Neural progenitor cell (in vitro differentiated cells): ENCODE results near the gene HNRNPH2. TPM values are rescaled to one million over a fixed set of nuclear protein-coding genes. Genes with fewer than 3 reads are reported as not detected.

Experiments
- DNase-seq: peaks from one replicate; pipeline ENCODE4 v3.0.0-alpha.2; 2016; ENCODE audit warnings: low spot score
- H2AFZ ChIP-seq: fragments of 200-600 bp; sonication (generic); replicated peaks from 2 replicates; pipeline ENCODE4 v1.6.1; 2016; ENCODE audit warnings: antibody characterized with exemption
- H3F3A ChIP-seq: fragments of 200-600 bp; sonication (generic); 2 replicates; pipeline ENCODE4 v1.6.1; 2016; ENCODE audit warnings: antibody characterized with exemption, low read depth
- H3K27ac ChIP-seq: fragments of 200-600 bp; sonication (generic); 2 replicates; pipeline ENCODE4 v1.5.1; 2016; ENCODE audit warnings: mild to moderate bottlenecking
- H3K27me3 ChIP-seq: fragments of 200-600 bp; sonication (generic); 2 replicates; pipeline ENCODE4 v1.6.1; 2016; ENCODE audit warnings: mild to moderate bottlenecking, moderate library complexity
- H3K36me3 ChIP-seq: fragments of 200-600 bp; sonication (generic); 2 replicates; pipeline ENCODE4 v1.5.1; 2016
- H3K4me1 ChIP-seq: fragments of 200-600 bp; sonication (generic); 2 replicates; pipeline ENCODE4 v1.6.1; 2016; ENCODE audit warnings: mixed run types
- H3K4me2 ChIP-seq: fragments of 200-600 bp; sonication (generic); 2 replicates; pipeline ENCODE4 v1.6.1; 2016
- H3K4me3 ChIP-seq: fragments of 200-600 bp; sonication (generic); 2 replicates; pipeline ENCODE4 v1.5.1; 2016
- H3K79me2 ChIP-seq: fragments of 200-600 bp; sonication (generic); 2 replicates; pipeline ENCODE4 v1.6.1; 2016; ENCODE audit warnings: low read depth
- H3K9ac ChIP-seq: fragments of 200-600 bp; sonication (generic); 2 replicates; pipeline ENCODE4 v1.6.1; 2016
- H3K9me3 ChIP-seq: fragments of 200-600 bp; sonication (generic); 2 replicates; pipeline ENCODE4 v1.5.1; 2016; ENCODE audit warnings: low read depth
- H4K20me1 ChIP-seq: fragments of 200-600 bp; sonication (generic); 2 replicates; pipeline ENCODE4 v1.6.1; 2016; ENCODE audit warnings: low read depth
- H3K27ac Mint-ChIP-seq: 3 replicates; pipeline ENCODE4 v1.8.0; 2021; ENCODE audit warnings: mixed read lengths
- H3K27me3 Mint-ChIP-seq: 2 replicates; pipeline ENCODE4 v1.8.0; 2022; ENCODE audit warnings: low read depth, mild to moderate bottlenecking, inconsistent platforms, moderate library complexity, mixed read lengths; ENCODE audit not compliant: insufficient read depth
- H3K36me3 Mint-ChIP-seq: 3 replicates; pipeline ENCODE4 v1.8.0; 2021; ENCODE audit warnings: mixed read lengths
- H3K4me1 Mint-ChIP-seq: 3 replicates; pipeline ENCODE4 v1.8.0; 2021; ENCODE audit warnings: mixed read lengths
- H3K4me3 Mint-ChIP-seq: 3 replicates; pipeline ENCODE4 v1.8.0; 2021; ENCODE audit warnings: mild to moderate bottlenecking, moderate library complexity, mixed read lengths
- H3K9me3 Mint-ChIP-seq: 3 replicates; pipeline ENCODE4 v1.8.0; 2020; ENCODE audit warnings: mixed read lengths
- EZH2 ChIP-seq: fragments of 200-600 bp; sonication (generic); IDR thresholded peaks from 2 replicates; pipeline ENCODE4 v1.6.1; 2017; ENCODE audit warnings: antibody characterized with exemption, mild to moderate bottlenecking, moderate library complexity
- EZH2phosphoT487 ChIP-seq: fragments of 200-600 bp; sonication (generic); IDR thresholded peaks from 2 replicates; pipeline ENCODE4 v1.6.1; 2017; ENCODE audit warnings: antibody characterized with exemption
- total RNA-seq: library from RNA; depleted of rRNA; stranded (reverse); fragments of >200 nt; gene quantifications from 2 replicates; pipeline ENCODE4 v1.2.3, GENCODE V29; 2015; ENCODE audit warnings: low replicate concordance
- TF ChIP-seq, protein P1 (sequence below): fragments of 200-600 bp; sonication (generic); IDR thresholded peaks from 2 replicates; pipeline ENCODE4 v1.5.1; 2017; ENCODE audit warnings: antibody characterized with exemption, mild to moderate bottlenecking

HNRNPH2 gene
- total RNA-seq, 1 donor from 2014 or later, result 93.3 TPM

DNA sequence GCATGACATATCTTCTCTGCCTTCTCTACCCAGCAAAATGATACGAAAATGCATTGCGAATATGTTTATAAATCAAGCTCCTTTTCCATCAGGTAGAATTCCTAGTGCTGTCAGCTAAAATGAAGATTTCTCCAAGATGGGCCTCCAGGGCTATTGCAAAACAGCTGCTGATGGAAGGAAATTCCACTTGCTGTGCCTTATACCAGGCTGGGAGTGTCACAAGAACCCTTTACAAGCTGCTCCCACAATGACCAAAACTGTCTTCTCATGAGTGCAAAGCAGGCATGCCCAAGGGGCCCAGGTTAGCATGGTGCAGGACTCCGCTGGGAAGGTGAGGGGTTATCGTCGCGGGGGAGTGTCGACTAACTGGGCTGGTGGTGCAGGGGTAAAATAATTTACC is 8.7 kb downstream of the HNRNPH2 start:
- Histone ChIP-seq H3K9me3 (peaks cover 5% of the 10 kb centered on the region), H3K9ac (no peak overlapping the region), H4K20me1 (no peaks in the 10 kb centered on the region), H3K4me1 (peaks cover 3% of the 10 kb centered on the region), H3K27ac (no peak overlapping the region), H3K4me2 (no peak overlapping the region), H3K4me3 (no peak overlapping the region), H2AFZ (no peak overlapping the region), H3F3A (peaks cover 13% of the 10 kb centered on the region), H3K36me3 (no peaks in the 10 kb centered on the region), H3K27me3 (no peaks in the 10 kb centered on the region), H3K79me2 (peaks cover 13% of the 10 kb centered on the region)
- Mint-ChIP-seq H3K4me3 (peak overlapping the region; percentile 58), H3K4me1 (peaks cover 21% of the 10 kb centered on the region), H3K27ac (peak overlapping the region; percentile 50), H3K9me3 (peaks cover 4% of the 10 kb centered on the region), H3K36me3 (peaks cover 4% of the 10 kb centered on the region), H3K27me3 (peaks cover 16% of the 10 kb centered on the region)
- TF ChIP-seq EZH2 (no peak), EZH2phosphoT487 (no peak)
- TF ChIP-seq, protein P1, sequence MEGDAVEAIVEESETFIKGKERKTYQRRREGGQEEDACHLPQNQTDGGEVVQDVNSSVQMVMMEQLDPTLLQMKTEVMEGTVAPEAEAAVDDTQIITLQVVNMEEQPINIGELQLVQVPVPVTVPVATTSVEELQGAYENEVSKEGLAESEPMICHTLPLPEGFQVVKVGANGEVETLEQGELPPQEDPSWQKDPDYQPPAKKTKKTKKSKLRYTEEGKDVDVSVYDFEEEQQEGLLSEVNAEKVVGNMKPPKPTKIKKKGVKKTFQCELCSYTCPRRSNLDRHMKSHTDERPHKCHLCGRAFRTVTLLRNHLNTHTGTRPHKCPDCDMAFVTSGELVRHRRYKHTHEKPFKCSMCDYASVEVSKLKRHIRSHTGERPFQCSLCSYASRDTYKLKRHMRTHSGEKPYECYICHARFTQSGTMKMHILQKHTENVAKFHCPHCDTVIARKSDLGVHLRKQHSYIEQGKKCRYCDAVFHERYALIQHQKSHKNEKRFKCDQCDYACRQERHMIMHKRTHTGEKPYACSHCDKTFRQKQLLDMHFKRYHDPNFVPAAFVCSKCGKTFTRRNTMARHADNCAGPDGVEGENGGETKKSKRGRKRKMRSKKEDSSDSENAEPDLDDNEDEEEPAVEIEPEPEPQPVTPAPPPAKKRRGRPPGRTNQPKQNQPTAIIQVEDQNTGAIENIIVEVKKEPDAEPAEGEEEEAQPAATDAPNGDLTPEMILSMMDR, result no peak
- no peak for DNase-seq

DNA sequence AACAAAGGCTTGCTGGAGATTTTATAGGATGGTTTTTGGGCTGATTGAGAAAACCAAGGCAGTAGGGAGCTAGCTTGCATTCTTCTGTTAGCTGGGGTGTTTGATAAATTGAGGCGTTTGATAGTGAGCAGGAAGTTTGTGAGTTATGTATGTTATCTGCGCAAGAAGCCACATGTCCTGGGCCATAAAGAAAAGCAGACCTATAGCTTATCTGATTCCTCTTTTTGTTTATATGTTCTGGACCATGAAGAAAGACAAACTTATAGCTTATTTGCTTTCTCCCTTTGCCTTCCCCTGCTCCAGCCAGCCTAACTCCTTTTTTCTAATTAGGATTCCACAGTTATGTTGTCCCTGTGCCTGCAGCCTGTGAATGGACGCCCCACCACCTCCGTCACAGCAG is 9.2 kb downstream of the HNRNPH2 start:
- Histone ChIP-seq H3K4me2 (no peak overlapping the region), H3K9ac (no peak overlapping the region), H3K9me3 (peaks cover 5% of the 10 kb centered on the region), H3K36me3 (no peaks in the 10 kb centered on the region), H3K4me3 (no peak overlapping the region), H3K79me2 (peaks cover 8% of the 10 kb centered on the region), H3K27ac (no peak overlapping the region), H3F3A (peaks cover 13% of the 10 kb centered on the region), H3K4me1 (peaks cover 3% of the 10 kb centered on the region), H3K27me3 (no peaks in the 10 kb centered on the region), H4K20me1 (no peaks in the 10 kb centered on the region), H2AFZ (peak overlapping the region; percentile 72)
- no peak overlapping the region for H3K27ac Mint-ChIP-seq
- H3K4me3 Mint-ChIP-seq, result peak overlapping the region; percentile 90
- DNase-seq, result no peak
- H3K9me3 Mint-ChIP-seq, result peaks cover 4% of the 10 kb centered on the region
- no peak for TF ChIP-seq EZH2phosphoT487
- peaks cover 21% of the 10 kb centered on the region for H3K4me1 Mint-ChIP-seq
- peaks cover 4% of the 10 kb centered on the region for H3K36me3 Mint-ChIP-seq
- peaks cover 16% of the 10 kb centered on the region for H3K27me3 Mint-ChIP-seq

DNA sequence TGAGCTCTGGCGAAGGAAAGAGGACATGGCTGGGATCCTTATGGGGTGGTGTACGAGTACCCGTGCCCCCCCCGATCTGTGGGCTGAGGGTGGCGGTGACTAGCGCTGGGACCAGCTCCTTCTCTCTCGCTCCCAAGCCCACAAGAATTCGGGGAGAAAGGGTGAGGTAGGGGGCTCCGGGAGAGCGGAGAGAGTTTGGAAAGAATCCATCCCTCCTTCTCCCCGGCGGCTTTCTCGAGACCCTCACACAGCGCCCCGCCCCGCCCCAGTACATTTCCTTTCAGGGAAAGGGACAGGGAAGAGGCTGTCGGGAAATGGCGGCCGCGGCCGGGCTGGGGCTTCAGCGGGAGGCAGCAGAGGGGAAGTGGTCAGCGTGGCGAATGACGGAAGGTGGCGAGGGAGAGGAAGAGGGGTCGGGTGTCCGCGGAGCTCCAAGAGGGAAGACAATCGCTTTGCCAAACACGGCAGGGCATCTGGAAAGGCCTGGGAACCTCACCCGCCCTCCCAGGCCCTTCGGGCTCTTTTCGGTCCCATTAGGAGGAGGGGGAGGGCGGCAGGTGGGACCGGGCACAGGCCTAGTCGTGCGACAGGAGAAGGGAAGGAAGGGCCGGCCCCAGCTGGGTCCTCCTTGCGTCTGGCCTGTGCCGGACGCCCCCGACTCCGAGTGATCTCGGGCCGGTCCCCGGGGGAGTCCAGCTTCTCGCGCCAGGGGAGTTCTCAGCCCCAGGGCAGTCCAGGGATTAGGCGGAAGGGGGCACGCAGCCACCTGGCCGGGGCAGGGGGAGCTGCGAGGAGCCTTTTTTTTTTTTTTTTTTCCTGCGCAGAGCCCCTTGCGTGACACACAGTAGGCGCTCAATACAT is 10.2 kb downstream of the HNRNPH2 start:
- TF ChIP-seq EZH2phosphoT487, result no peak
- TF ChIP-seq, protein P1, result no peak
- no peak for TF ChIP-seq EZH2
- Histone ChIP-seq H4K20me1 (no peaks in the 10 kb centered on the region), H3K9ac (peak overlapping the region; percentile 52), H3K27me3 (no peaks in the 10 kb centered on the region), H3K9me3 (peaks cover 5% of the 10 kb centered on the region), H3K4me3 (peak overlapping the region; percentile 47), H2AFZ (peak overlapping the region; percentile 72), H3K4me1 (peaks cover 3% of the 10 kb centered on the region), H3F3A (peaks cover 13% of the 10 kb centered on the region), H3K36me3 (no peaks in the 10 kb centered on the region), H3K79me2 (peaks cover 4% of the 10 kb centered on the region), H3K27ac (peak overlapping the region; percentile 71), H3K4me2 (peak overlapping the region; percentile 79)
- H3K36me3 Mint-ChIP-seq, result peaks cover 4% of the 10 kb centered on the region
- H3K4me3 Mint-ChIP-seq, result peak overlapping the region; percentile 90
- peaks cover 4% of the 10 kb centered on the region for H3K9me3 Mint-ChIP-seq
- H3K4me1 Mint-ChIP-seq, result peaks cover 21% of the 10 kb centered on the region
- peak overlapping the region; percentile 99 for H3K27ac Mint-ChIP-seq
- peaks cover 16% of the 10 kb centered on the region for H3K27me3 Mint-ChIP-seq
- DNase-seq, result peak; percentile 78

DNA sequence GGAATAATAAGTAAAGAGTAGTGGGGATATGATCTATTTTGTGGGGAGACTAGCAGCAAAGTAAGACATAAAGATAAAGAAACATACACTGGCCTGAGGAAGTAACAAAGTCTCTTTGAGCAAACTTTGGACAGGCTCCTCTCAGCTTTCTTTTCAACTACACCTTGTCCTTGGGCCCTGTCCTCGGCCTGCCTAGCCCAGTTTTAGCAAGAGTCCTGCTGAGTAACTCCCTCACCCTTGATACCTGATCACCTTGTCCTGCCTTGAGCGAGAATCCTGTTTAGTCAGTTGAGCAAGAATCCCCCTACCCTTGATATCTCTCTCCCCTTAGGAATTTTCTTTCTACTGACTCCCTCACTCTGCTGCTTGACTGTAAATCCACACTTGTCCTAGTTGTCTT is 11.5 kb downstream of the HNRNPH2 start:
- Histone ChIP-seq H3K4me1 (peaks cover 3% of the 10 kb centered on the region), H4K20me1 (no peaks in the 10 kb centered on the region), H3K4me2 (no peak overlapping the region), H3F3A (peaks cover 8% of the 10 kb centered on the region), H3K79me2 (peaks cover 4% of the 10 kb centered on the region), H3K9ac (no peak overlapping the region), H3K27ac (no peak overlapping the region), H2AFZ (no peak overlapping the region), H3K36me3 (no peaks in the 10 kb centered on the region), H3K9me3 (peaks cover 5% of the 10 kb centered on the region), H3K4me3 (no peak overlapping the region), H3K27me3 (no peaks in the 10 kb centered on the region)
- Mint-ChIP-seq H3K4me3 (peak overlapping the region; percentile 90), H3K36me3 (peaks cover 4% of the 10 kb centered on the region), H3K27me3 (peaks cover 16% of the 10 kb centered on the region), H3K9me3 (peaks cover 4% of the 10 kb centered on the region), H3K27ac (no peak overlapping the region), H3K4me1 (peaks cover 21% of the 10 kb centered on the region)
- no peak for TF ChIP-seq EZH2phosphoT487
- TF ChIP-seq, protein P1, result no peak
- TF ChIP-seq EZH2, result no peak
- DNase-seq, result no peak
